ENCODE measurements around the gene SHISA9. TPM values are rescaled to one million over a fixed set of nuclear protein-coding genes. Genes with fewer than 3 reads are reported as not detected.

SHISA9 gene
- total and polyA plus RNA-seq, 2 of the 4 experiments (the other 2 are of a cell fraction): under 0.01 TPM; not detected in 1

- no TSS peak for BruUV-seq (replicated peaks)
- H3K9me3 ChIP-seq (ENCODE audit: control insufficient read depth, insufficient read depth, low read length): peaks cover 16% of the 10 kb centered on the region
- no peaks in the 10 kb centered on the region for H4K20me1 ChIP-seq (ENCODE audit: insufficient read depth, low read length)
- no peak overlapping the region for H2BK15ac ChIP-seq (ENCODE audit: low read depth, low read length)
- no peaks in the 10 kb centered on the region for H3K9me1 ChIP-seq (ENCODE audit: insufficient read depth, low read length)
- no peak overlapping the region for H2AK9ac ChIP-seq (replicated peaks; ENCODE audit: low read depth, low read length, poor library complexity)
- H3K4ac ChIP-seq (ENCODE audit: low read depth, low read length): no peak overlapping the region
- H4K5ac ChIP-seq (ENCODE audit: low read depth, low read length): no peak overlapping the region
- DNase-seq (no peak), ATAC-seq (ENCODE audit: low read depth) (no peak)
- H4K91ac ChIP-seq (ENCODE audit: insufficient read depth, low read depth, low read length): no peak overlapping the region
- no peaks in the 10 kb centered on the region for H3K27me3 ChIP-seq (ENCODE audit: control insufficient read depth, insufficient read depth, low read length)
- H3K23ac ChIP-seq (ENCODE audit: low read depth, low read length): no peak overlapping the region
- intact Hi-C loops (cut with micrococcal nuclease) (no loop called here), in situ Hi-C loops (cut with MboI; ENCODE audit: low sequenced_read_pairs) (no loop called here), dilution Hi-C loops (cut with HindIII; ENCODE audit: low sequenced_read_pairs, unreplicated experiment) (no loop called here)
- H4K8ac ChIP-seq (ENCODE audit: low read depth in 2 of 2, low read length in 2 of 2): no peak overlapping the region
- no peak overlapping the region for H3K27ac ChIP-seq (ENCODE audit: insufficient read depth, low read length)
- ChIA-PET POLR2A (ENCODE audit: unreplicated experiment) (no interaction called here), CTCF (no interaction called here)
- H3K4me1 ChIP-seq (ENCODE audit: control insufficient read depth, insufficient read depth, low read length): no peaks in the 10 kb centered on the region
- H2BK5ac ChIP-seq (ENCODE audit: low read depth, low read length, poor library complexity, severe bottlenecking): no peak overlapping the region
- no peak overlapping the region for H3K56ac ChIP-seq (ENCODE audit: extremely low read depth, insufficient read depth, low read length)
- WGBS, 2 experiments (ENCODE audit: extremely low coverage in 2 of 2, insufficient read length in 1 of 2): 67% methylated on average over 1 of the region's 5 CpGs; no CpG with 5 or more reads in 1 of the 2 experiments
- TF ChIP-seq POLR2A (IDR thresholded peaks at IDR 0.05; ENCODE audit: low read depth, low read length): no peak
- TF ChIP-seq RFX5 (IDR thresholded peaks at IDR 0.05; ENCODE audit: low read depth, low read length): no peak
- TF ChIP-seq NFE2L2 (IDR thresholded peaks at IDR 0.05; ENCODE audit: low read depth, low read length): no peak
- TF ChIP-seq CEBPB (IDR thresholded peaks at IDR 0.05; ENCODE audit: low read depth, low read length): no peak
- no peak overlapping the region for H3K9ac ChIP-seq (ENCODE audit: low read depth, low read length)
- H3K36me3 ChIP-seq (ENCODE audit: control insufficient read depth, insufficient read depth, low read length): no peaks in the 10 kb centered on the region
- no peak overlapping the region for H2BK120ac ChIP-seq (ENCODE audit: low read depth, low read length)
- no peak overlapping the region for H3K14ac ChIP-seq (replicated peaks; ENCODE audit: low read depth, low read length)
- H2BK20ac ChIP-seq (ENCODE audit: low read depth, low read length): no peak overlapping the region
- no peak overlapping the region for H3K4me3 ChIP-seq (ENCODE audit: insufficient read depth, low read depth, low read length)
- H3K18ac ChIP-seq (ENCODE audit: low read depth, low read length): no peak overlapping the region
- H2AFZ ChIP-seq (replicated peaks; ENCODE audit: low read length, poor library complexity): no peak overlapping the region
- no peaks in the 10 kb centered on the region for H3K79me1 ChIP-seq (ENCODE audit: low read depth in 1 of 2, low read length in 2 of 2)
- no peak overlapping the region for H3K4me2 ChIP-seq (ENCODE audit: low read depth, low read length)
- no peak overlapping the region for H2AK5ac ChIP-seq (ENCODE audit: low read depth, low read length)
Observed at GRCh38 chr16:12869698-12870427, 31.5 kb upstream of the SHISA9 start.
